K562 (cell line): Measurements from ENCODE around the gene NCBP2. TPM values are rescaled to one million over a fixed set of nuclear protein-coding genes. Genes with fewer than 3 reads are reported as not detected.
A peak's percentile ranks its signal among the peaks of the same experiment; 100 is the strongest.

Experiments used
- ARNT ChIP-seq, 2 experiments: fragments of 450-650 bp; IDR thresholded peaks; 2 replicates each; pipeline ENCODE4 v1.6.1; 2016; ENCODE audit warnings: mild to moderate bottlenecking in 1 of 2
- CBX2 ChIP-seq: fragments of 200-600 bp; sonication (generic); IDR thresholded peaks from one replicate; pipeline ENCODE4 v1.6.1; 2012; ENCODE audit warnings: mild to moderate bottlenecking, low read length, inconsistent platforms; ENCODE audit not compliant: insufficient read depth, poor library complexity, severe bottlenecking
- COPS2 ChIP-seq: fragments of 450-650 bp; conservative IDR thresholded peaks from 2 replicates; pipeline ENCODE4 v1.6.1; 2016; ENCODE audit warnings: mild to moderate bottlenecking, moderate library complexity
- EP400 ChIP-seq: fragments of 450-650 bp; IDR thresholded peaks from 2 replicates; pipeline ENCODE4 v1.6.1; 2017; ENCODE audit warnings: antibody characterized with exemption, mild to moderate bottlenecking, moderate library complexity
- JUND ChIP-seq, 2 experiments: IDR thresholded peaks; 2 replicates in 1 of 2; 3 replicates in 1 of 2; pipeline ENCODE4 v1.6.1; 2011; ENCODE audit warnings: borderline replicate concordance in 2 of 2, low read depth in 2 of 2, low read length in 2 of 2, improper control_type of control experiment in 1 of 2, missing biosample characterization in 1 of 2, missing genetic modification characterization in 1 of 2, missing genetic modification reagents in 1 of 2
- MTA3 ChIP-seq: fragments of 450-650 bp; formaldehyde crosslinking; IDR thresholded peaks from 2 replicates; pipeline ENCODE4 v1.6.1; 2017; ENCODE audit warnings: mild to moderate bottlenecking, borderline replicate concordance
- RAD51 ChIP-seq: fragments of 450-650 bp; IDR thresholded peaks from 2 replicates; pipeline ENCODE4 v1.7.1; 2016; ENCODE audit warnings: low read depth, mild to moderate bottlenecking, borderline replicate concordance
- RBBP5 ChIP-seq: fragments of 200-600 bp; sonication (generic); IDR thresholded peaks from 2 replicates; pipeline ENCODE4 v1.6.1; 2012; ENCODE audit warnings: borderline replicate concordance, mild to moderate bottlenecking, low read length, control low read depth, inconsistent platforms; ENCODE audit not compliant: insufficient read depth, poor library complexity, severe bottlenecking
- RHOXF2B ChIP-seq: fragments of 250-450 bp; sonication (Bioruptor Pico); conservative IDR thresholded peaks from 2 replicates; pipeline ENCODE4 v1.5.1; 2021
- ZNF124 ChIP-seq: sonication (generic); formaldehyde crosslinking; IDR thresholded peaks from 2 replicates; pipeline ENCODE4 v1.8.1; 2022; ENCODE audit warnings: missing genetic modification reagents
- ZNF140 ChIP-seq: fragments of 250-450 bp; sonication (Bioruptor Pico); IDR thresholded peaks from 2 replicates; pipeline ENCODE4 v1.8.0; 2021; ENCODE audit warnings: moderate library complexity, mild to moderate bottlenecking, inconsistent platforms
- ZNF23 ChIP-seq: fragments of 250-450 bp; sonication (Bioruptor Pico); IDR thresholded peaks from 2 replicates; pipeline ENCODE4 v1.4.0; 2020; ENCODE audit warnings: mild to moderate bottlenecking
- ZNF436 ChIP-seq: fragments of 250-450, 450-650 bp; sonication (Bioruptor Pico); formaldehyde crosslinking; IDR thresholded peaks from 2 replicates; pipeline ENCODE4 v1.7.0; 2020; ENCODE audit warnings: mild to moderate bottlenecking
- polyA plus RNA-seq, 8 experiments: library from polyadenylated mRNA; depleted of rRNA in 4 of 8; stranded (reverse) in 5 of 8; unstranded in 3 of 8; fragments of >200 nt; fragmentation: Nextera tagmentation in 2 of 8; fragmentation: Illumina TruSeq in 1 of 8; extraction: Ambion mirVana in 2 of 8; extraction: Trizol in 1 of 8; gene quantifications; 2 replicates each; pipeline versions ENCODE4 v1.2.1 to v1.2.3, GENCODE V29; 2011 to 2014; ENCODE audit warnings: inconsistent platforms in 1 of 8, missing spikeins in 1 of 8
- total RNA-seq, 7 experiments: library from RNA; depleted of rRNA in 6 of 7; stranded (reverse); fragments of >200 nt in 6 of 7; fragmentation: Illumina TruSeq in 2 of 7; extraction: Trizol in 2 of 7; gene quantifications; 2 replicates each; pipeline versions ENCODE4 v1.2.1 to v1.2.3, GENCODE V29; 2011 to 2021; ENCODE audit warnings: low replicate concordance in 1 of 7
- TF ChIP-seq, protein P1 (sequence below): fragments of 250-450 bp; sonication (Bioruptor Pico); IDR thresholded peaks from 2 replicates; pipeline ENCODE4 v1.8.0; 2021; ENCODE audit warnings: mild to moderate bottlenecking, moderate library complexity
- TF ChIP-seq, protein P2 (sequence below), 2 experiments: IDR thresholded peaks; 2 replicates each; pipeline ENCODE4 v1.6.1; 2012; ENCODE audit warnings: improper control_type of control experiment in 2 of 2, low read depth in 2 of 2, low read length in 2 of 2, borderline replicate concordance in 1 of 2
- TF ChIP-seq, protein P3 (sequence below): fragments of 450-650 bp; formaldehyde crosslinking; IDR thresholded peaks from 2 replicates; pipeline ENCODE4 v1.4.0; 2020; ENCODE audit warnings: mild to moderate bottlenecking, moderate library complexity
- TF ChIP-seq, protein P4 (sequence below): sonication (generic); formaldehyde crosslinking; IDR thresholded peaks from 2 replicates; pipeline ENCODE4 v1.9.0; 2022; ENCODE audit warnings: mild to moderate bottlenecking, missing genetic modification reagents
- TF ChIP-seq, protein P5 (sequence below): fragments of 450-650 bp; IDR thresholded peaks from 2 replicates; pipeline ENCODE4 v1.6.1; 2016; ENCODE audit warnings: low read depth, mild to moderate bottlenecking, moderate library complexity

The NCBP2 gene
- total and polyA plus RNA-seq, 9 of the 15 experiments (the other 6 are each of a cell fraction or from before 2014, with no cell fraction given) = 56.4 to 102 (median 82.3) TPM

DNA sequence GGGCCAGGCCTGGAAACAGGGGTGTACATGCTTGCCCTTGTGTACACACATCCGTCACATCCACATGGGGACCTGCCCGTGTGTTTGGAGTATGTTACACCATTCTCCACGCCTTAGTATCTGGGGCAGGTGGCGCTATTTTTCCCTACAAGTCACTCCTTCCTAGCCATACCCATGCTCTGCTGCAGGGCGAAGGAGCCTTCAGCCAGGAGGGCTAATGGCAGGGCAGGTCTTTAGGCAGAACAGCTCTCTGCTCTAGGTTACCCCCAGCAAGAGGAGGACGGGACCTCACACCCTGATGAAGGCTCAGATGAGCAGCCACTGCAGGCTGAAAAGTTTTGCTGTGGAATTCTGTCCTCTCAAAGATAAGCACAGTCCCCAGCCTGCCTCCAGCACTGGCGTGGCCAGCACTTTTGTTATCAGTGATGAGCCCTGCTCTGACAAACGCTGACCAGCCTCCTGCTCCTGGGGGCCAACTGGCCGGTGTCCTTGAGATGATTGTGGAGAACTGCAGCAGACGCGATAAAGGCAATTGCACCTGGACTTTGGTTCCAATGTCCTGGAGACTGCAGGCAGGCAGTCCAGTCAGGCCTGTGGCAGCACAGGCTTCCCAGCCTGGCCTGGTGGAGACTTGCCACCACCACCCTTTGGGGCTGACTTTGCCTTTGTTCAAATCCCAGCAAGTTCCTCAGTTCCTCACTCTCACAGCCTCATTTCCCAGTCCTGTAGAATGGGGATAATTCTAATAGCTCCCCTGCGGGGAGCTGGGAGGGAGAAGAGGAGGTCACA, 46.1 kb upstream of the NCBP2 start (continued):
- TF ChIP-seq, protein P1, sequence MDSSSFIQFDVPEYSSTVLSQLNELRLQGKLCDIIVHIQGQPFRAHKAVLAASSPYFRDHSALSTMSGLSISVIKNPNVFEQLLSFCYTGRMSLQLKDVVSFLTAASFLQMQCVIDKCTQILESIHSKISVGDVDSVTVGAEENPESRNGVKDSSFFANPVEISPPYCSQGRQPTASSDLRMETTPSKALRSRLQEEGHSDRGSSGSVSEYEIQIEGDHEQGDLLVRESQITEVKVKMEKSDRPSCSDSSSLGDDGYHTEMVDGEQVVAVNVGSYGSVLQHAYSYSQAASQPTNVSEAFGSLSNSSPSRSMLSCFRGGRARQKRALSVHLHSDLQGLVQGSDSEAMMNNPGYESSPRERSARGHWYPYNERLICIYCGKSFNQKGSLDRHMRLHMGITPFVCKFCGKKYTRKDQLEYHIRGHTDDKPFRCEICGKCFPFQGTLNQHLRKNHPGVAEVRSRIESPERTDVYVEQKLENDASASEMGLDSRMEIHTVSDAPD (CRISPR knock-in tag) = no peak
- TF ChIP-seq, protein P2, sequence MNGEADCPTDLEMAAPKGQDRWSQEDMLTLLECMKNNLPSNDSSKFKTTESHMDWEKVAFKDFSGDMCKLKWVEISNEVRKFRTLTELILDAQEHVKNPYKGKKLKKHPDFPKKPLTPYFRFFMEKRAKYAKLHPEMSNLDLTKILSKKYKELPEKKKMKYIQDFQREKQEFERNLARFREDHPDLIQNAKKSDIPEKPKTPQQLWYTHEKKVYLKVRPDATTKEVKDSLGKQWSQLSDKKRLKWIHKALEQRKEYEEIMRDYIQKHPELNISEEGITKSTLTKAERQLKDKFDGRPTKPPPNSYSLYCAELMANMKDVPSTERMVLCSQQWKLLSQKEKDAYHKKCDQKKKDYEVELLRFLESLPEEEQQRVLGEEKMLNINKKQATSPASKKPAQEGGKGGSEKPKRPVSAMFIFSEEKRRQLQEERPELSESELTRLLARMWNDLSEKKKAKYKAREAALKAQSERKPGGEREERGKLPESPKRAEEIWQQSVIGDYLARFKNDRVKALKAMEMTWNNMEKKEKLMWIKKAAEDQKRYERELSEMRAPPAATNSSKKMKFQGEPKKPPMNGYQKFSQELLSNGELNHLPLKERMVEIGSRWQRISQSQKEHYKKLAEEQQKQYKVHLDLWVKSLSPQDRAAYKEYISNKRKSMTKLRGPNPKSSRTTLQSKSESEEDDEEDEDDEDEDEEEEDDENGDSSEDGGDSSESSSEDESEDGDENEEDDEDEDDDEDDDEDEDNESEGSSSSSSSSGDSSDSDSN (IDR thresholded peaks at IDR 0.05; ENCODE audit: borderline replicate concordance in 1 of 2, low read depth in 2 of 2, low read length in 2 of 2) = peak; percentile 16 to 81; a peak in 2 of 4 replicates
- TF ChIP-seq JUND (IDR thresholded peaks at IDR 0.05; ENCODE audit: borderline replicate concordance, low read depth, low read length) = peak; percentile 74
- no peak; the same call in 2 of the 3 replicates for TF ChIP-seq JUND (tag; IDR thresholded peaks at IDR 0.05; ENCODE audit: borderline replicate concordance, low read depth, low read length)
- no peak for TF ChIP-seq COPS2
- TF ChIP-seq, protein P3, sequence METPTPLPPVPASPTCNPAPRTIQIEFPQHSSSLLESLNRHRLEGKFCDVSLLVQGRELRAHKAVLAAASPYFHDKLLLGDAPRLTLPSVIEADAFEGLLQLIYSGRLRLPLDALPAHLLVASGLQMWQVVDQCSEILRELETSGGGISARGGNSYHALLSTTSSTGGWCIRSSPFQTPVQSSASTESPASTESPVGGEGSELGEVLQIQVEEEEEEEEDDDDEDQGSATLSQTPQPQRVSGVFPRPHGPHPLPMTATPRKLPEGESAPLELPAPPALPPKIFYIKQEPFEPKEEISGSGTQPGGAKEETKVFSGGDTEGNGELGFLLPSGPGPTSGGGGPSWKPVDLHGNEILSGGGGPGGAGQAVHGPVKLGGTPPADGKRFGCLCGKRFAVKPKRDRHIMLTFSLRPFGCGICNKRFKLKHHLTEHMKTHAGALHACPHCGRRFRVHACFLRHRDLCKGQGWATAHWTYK (CRISPR knock-in tag) = no peak
- TF ChIP-seq ARNT (IDR thresholded peaks at IDR 0.05) = peak; percentile 68 to 87; a peak in 2 of 4 replicates
- TF ChIP-seq EP400 = no peak
- no peak for TF ChIP-seq ZNF124 (CRISPR knock-in tag)
- TF ChIP-seq, protein P4, sequence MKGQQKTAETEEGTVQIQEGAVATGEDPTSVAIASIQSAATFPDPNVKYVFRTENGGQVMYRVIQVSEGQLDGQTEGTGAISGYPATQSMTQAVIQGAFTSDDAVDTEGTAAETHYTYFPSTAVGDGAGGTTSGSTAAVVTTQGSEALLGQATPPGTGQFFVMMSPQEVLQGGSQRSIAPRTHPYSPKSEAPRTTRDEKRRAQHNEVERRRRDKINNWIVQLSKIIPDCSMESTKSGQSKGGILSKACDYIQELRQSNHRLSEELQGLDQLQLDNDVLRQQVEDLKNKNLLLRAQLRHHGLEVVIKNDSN (CRISPR knock-in tag) = no peak
- TF ChIP-seq, protein P5, sequence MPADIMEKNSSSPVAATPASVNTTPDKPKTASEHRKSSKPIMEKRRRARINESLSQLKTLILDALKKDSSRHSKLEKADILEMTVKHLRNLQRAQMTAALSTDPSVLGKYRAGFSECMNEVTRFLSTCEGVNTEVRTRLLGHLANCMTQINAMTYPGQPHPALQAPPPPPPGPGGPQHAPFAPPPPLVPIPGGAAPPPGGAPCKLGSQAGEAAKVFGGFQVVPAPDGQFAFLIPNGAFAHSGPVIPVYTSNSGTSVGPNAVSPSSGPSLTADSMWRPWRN = peak; percentile 58; the same call in 1 of the 2 replicates
- TF ChIP-seq ZNF436 = no peak
- no peak for TF ChIP-seq RAD51
- peak; percentile 63 for TF ChIP-seq RBBP5
- no peak for TF ChIP-seq ZNF23 (CRISPR knock-in tag)
- TF ChIP-seq MTA3 = peak; percentile 88
- TF ChIP-seq ZNF140 = no peak
- TF ChIP-seq RHOXF2B (CRISPR knock-in tag) = no peak
- TF ChIP-seq CBX2 = no peak
